Bronchial epithelial cell (primary cell): ENCODE results near the gene FGF4. TPM values are rescaled to one million over a fixed set of nuclear protein-coding genes. Genes with fewer than 3 reads are reported as not detected.

Experiments used
- DNase-seq: peaks from one replicate; pipeline ENCODE4 v3.0.0-alpha.2; 2010; ENCODE audit warnings: low read depth
- FAIRE-seq: peaks from 2 replicates; lab custom pipeline; 2011; peaks lifted over from hg19 to GRCh38; lab: Jason Lieb, UNC
- H3K27me3 ChIP-seq: 2 replicates; pipeline ENCODE4 v1.5.1; 2011; ENCODE audit warnings: low read length; ENCODE audit not compliant: control insufficient read depth, insufficient read depth
- H3K36me3 ChIP-seq: 2 replicates; pipeline ENCODE4 v1.5.1; 2011; ENCODE audit warnings: low read length; ENCODE audit not compliant: control insufficient read depth, insufficient read depth
- H3K4me3 ChIP-seq: 2 replicates; pipeline ENCODE4 v1.5.1; 2011; ENCODE audit warnings: mild to moderate bottlenecking, low read depth, low read length, control low read depth
- total RNA-seq: library from RNA; depleted of rRNA; stranded (reverse); fragments of >200 nt; gene quantifications from 2 replicates; pipeline ENCODE4 v1.2.1, GENCODE V29; 2014
- TF ChIP-seq, protein P1 (sequence below): IDR thresholded peaks from 2 replicates; pipeline ENCODE4 v1.5.1; 2011; ENCODE audit warnings: mild to moderate bottlenecking, moderate library complexity, low read length, control low read depth, inconsistent platforms; ENCODE audit not compliant: insufficient read depth, severe bottlenecking

FGF4 gene
- total RNA-seq, 1 donor from 2014 or later = not detected

DNA sequence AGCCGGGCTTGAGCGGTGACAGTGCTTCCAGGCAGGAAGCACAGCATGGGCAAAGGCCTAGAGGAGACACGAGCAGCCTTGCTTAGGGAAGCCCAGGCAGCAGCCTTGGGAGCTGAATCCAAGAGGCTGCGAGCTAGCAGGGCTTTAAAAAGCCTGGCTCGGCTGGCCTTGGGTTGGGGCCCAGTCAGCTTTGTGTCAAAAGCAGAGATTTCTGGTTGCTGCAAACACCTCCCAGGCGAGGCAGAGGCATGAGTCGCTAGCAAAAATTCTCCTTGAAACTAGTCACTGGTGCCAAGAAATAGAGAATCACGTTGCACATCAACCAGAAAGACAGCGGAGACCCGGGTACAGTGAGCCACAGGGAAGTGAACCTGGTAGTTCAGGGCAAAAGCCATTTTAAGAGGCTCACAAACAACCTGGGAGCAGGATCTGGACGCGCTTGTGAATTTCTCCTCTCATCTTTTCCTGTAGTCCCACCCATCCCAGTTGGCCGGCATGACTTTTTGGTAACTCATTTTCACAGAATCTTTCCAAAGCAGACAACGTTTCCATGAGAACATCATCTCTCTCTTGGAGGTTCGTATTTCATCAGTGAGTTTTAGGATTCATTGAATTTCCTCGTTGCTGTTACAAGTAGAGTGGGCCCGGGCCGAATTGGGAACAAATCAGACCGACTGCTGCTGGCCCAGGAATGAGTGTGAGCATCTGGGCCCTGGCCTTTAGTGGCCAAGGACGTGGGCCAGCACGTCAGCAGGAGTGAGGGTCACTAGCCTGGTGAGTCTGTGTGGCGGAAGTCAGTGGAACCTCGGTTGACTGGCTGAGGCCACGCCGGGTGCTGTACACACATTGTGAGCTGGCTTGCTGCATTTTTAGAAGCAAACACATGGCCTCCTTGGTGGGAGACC is 16.4 kb upstream of the FGF4 start:
- no peaks in the 10 kb centered on the region for H3K36me3 ChIP-seq
- DNase-seq (no peak), FAIRE-seq (no peak)
- peaks cover 2% of the 10 kb centered on the region for H3K27me3 ChIP-seq
- no peak overlapping the region for H3K4me3 ChIP-seq
- TF ChIP-seq, protein P1, sequence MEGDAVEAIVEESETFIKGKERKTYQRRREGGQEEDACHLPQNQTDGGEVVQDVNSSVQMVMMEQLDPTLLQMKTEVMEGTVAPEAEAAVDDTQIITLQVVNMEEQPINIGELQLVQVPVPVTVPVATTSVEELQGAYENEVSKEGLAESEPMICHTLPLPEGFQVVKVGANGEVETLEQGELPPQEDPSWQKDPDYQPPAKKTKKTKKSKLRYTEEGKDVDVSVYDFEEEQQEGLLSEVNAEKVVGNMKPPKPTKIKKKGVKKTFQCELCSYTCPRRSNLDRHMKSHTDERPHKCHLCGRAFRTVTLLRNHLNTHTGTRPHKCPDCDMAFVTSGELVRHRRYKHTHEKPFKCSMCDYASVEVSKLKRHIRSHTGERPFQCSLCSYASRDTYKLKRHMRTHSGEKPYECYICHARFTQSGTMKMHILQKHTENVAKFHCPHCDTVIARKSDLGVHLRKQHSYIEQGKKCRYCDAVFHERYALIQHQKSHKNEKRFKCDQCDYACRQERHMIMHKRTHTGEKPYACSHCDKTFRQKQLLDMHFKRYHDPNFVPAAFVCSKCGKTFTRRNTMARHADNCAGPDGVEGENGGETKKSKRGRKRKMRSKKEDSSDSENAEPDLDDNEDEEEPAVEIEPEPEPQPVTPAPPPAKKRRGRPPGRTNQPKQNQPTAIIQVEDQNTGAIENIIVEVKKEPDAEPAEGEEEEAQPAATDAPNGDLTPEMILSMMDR = no peak

DNA sequence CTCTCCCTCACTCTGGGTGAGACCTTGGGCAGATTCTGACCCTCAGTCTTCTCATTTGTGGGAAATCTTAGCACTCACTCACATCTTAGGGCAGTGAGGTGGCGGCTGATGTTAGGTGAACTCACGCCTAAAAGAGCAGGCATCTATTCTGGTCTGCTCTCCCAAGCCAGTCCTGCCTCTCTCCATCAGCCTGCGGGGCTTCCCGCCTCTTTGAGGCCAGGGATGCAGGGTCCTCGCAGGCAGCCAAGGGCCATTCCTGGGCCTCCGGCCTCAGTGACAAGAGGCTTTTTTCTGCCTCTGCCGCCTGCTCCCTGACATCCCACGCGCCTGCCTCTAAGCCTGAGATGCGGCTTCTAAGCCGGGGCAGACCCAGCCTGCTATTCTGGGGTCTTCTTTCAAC is 13.8 kb upstream of the FGF4 start:
- peaks cover 2% of the 10 kb centered on the region for H3K27me3 ChIP-seq
- TF ChIP-seq, protein P1 = no peak
- H3K4me3 ChIP-seq = no peak overlapping the region
- no peaks in the 10 kb centered on the region for H3K36me3 ChIP-seq
- DNase-seq = no peak
- no peak for FAIRE-seq

DNA sequence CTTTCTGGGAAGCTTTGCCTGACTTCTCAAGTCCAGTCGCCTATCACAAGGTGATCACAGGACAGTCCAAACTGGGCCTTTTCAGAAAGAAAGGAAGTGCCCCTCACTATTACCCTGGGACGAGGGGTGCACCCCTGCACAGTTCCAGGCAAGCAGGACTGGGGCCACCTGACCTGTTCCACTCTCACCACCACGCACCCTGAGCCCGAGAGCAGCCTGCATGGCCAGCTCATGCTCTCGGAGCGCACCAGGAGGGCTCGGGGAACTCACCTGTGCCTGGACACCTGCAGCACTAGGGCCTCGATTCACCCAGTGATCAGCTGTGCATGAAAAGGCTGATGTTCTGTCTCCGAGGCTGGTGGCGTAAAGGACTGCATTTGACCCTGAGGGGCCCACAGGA is 12.8 kb upstream of the FGF4 start:
- DNase-seq (no peak), FAIRE-seq (no peak)
- Histone ChIP-seq H3K4me3 (no peak overlapping the region), H3K27me3 (peaks cover 2% of the 10 kb centered on the region), H3K36me3 (no peaks in the 10 kb centered on the region)
- TF ChIP-seq, protein P1 = no peak

DNA sequence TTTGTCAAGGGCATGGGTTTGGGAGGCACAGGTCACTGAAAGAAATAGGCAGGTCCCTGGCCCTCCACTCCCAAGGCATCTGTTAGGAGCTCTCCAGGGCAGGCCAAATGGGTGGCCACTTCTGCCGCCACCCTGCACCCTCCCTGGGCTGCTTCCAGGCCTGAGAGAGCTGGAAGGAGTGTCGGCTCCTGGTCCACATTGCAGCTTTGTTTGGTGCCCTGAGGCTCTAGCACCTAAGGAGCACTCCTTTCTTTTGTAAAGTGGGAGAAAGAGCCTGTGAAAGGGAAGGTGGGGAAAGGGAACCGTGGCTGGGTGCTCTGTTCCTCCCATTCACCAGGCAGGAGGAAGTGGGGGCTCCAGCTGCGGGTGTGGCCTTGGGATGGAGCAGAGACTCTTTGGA is 12.3 kb upstream of the FGF4 start:
- peaks cover 2% of the 10 kb centered on the region for H3K27me3 ChIP-seq
- TF ChIP-seq, protein P1 = no peak
- FAIRE-seq = no peak
- DNase-seq = no peak
- no peaks in the 10 kb centered on the region for H3K36me3 ChIP-seq
- no peak overlapping the region for H3K4me3 ChIP-seq

DNA sequence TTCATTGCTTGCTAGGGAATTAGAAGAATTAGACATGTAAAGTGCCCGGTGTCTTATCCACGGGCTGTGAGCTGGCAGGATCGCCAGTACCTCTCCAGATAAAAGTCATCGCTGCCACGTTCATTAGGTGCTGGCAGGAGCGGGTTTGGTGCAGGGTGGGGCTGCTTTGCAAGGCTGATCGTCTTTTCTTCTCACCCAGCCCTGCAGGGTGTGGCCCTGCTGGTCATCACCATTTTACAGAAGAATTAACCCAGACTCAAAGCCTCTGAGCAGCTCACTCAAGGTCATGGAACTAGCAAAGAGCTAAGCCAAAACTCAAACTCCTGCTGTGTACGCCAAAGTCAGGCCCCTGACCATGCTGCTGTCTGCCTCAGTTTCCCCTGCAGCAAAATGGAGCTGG is 6.1 kb upstream of the FGF4 start:
- no peak for DNase-seq
- Histone ChIP-seq H3K27me3 (peaks cover 8% of the 10 kb centered on the region), H3K4me3 (no peak overlapping the region), H3K36me3 (no peaks in the 10 kb centered on the region)
- TF ChIP-seq, protein P1 = no peak
- no peak for FAIRE-seq

DNA sequence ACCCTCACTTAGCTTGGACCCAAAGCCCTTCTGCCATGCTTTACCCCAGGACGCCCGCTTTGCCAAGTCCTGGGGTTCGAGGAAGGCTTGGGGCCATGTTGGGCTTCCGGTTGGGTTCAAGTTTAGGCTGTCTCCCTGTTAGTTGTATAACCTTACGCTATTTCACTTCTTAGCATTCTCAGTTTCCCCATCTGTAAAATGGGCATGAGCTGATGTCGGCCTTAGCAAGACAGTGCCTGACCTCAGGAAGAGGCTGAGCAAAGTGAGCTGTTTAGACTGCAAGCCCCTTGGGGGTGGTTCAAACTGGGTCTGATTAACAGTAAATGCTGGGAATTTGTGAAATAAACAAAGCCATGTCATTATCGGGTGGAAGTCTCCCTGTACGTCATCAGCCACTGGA is 3.2 kb upstream of the FGF4 start:
- TF ChIP-seq, protein P1 = no peak
- Histone ChIP-seq H3K4me3 (no peak overlapping the region), H3K27me3 (peaks cover 23% of the 10 kb centered on the region), H3K36me3 (no peaks in the 10 kb centered on the region)
- FAIRE-seq = no peak
- no peak for DNase-seq
